ENCODE measurements around the gene PCDHGA4.
"Not testable (repeated sequence)": the region's sequence is repeated elsewhere in the genome, so short reads cannot be mapped to it uniquely, and the experiment has no call there.

PCDHGA4 gene

GRCh38 chr5:141389153-141390042, 34.6 kb downstream of the PCDHGA4 start:
- FAIRE-seq (no peak), DNase-seq (ENCODE audit: insufficient read length) (no peak)
- TF ChIP-seq POLR2AphosphoS5 (IDR thresholded peaks at IDR 0.05; ENCODE audit: low read depth, low read length) (no peak), POLR2A (IDR thresholded peaks at IDR 0.05; ENCODE audit: low read depth, low read length) (no peak), TAF1 (IDR thresholded peaks at IDR 0.05; ENCODE audit: borderline replicate concordance, low read depth, low read length) (no peak)

GRCh38 chr5:141392429-141393198, 37.8 kb downstream of the PCDHGA4 start, which contains the start of gene PCDHGA8:
PCDHGA8 (plus strand) TSS chr5:141392633; CDS start chr5:141392814, 181 bp downstream.
- no peak for DNase-seq (ENCODE audit: insufficient read length)
- TF ChIP-seq POLR2A (IDR thresholded peaks at IDR 0.05; ENCODE audit: low read depth, low read length), result no peak
- no peak for TF ChIP-seq TAF1 (IDR thresholded peaks at IDR 0.05; ENCODE audit: borderline replicate concordance, low read depth, low read length)
- TF ChIP-seq POLR2AphosphoS5 (IDR thresholded peaks at IDR 0.05; ENCODE audit: low read depth, low read length), result no peak
- FAIRE-seq, result no peak

- no peak for FAIRE-seq
Observed at GRCh38 chr5:141393267-141393666, 38.4 kb downstream of the PCDHGA4 start.

GRCh38 chr5:141394401-141395187, 39.8 kb downstream of the PCDHGA4 start:
- not testable (repeated sequence) for FAIRE-seq; DNase-seq (ENCODE audit: insufficient read length)

More at GRCh38 chr5:141393267-141393666, 38.4 kb downstream of the PCDHGA4 start:
- no peak for TF ChIP-seq POLR2AphosphoS5 (IDR thresholded peaks at IDR 0.05; ENCODE audit: low read depth, low read length)
- no peak for TF ChIP-seq TAF1 (IDR thresholded peaks at IDR 0.05; ENCODE audit: borderline replicate concordance, low read depth, low read length)
- no peak for TF ChIP-seq POLR2A (IDR thresholded peaks at IDR 0.05; ENCODE audit: low read depth, low read length)
- DNase-seq (ENCODE audit: insufficient read length), result no peak

- peak; percentile 35 for DNase-seq (ENCODE audit: insufficient read length)
- peak; percentile 96 for FAIRE-seq
Observed at GRCh38 chr5:141397756-141398551, 43.1 kb downstream of the PCDHGA4 start, which contains the start of gene PCDHGB5. PCDHGB5 (plus strand) TSS chr5:141397947; CDS start chr5:141398128, 181 bp downstream.

GRCh38 chr5:141398608-141399007, 43.8 kb downstream of the PCDHGA4 start:
- DNase-seq (ENCODE audit: insufficient read length) (no peak), FAIRE-seq (no peak)
- TF ChIP-seq POLR2AphosphoS5 (IDR thresholded peaks at IDR 0.05; ENCODE audit: low read depth, low read length), result no peak
- TF ChIP-seq TAF1 (IDR thresholded peaks at IDR 0.05; ENCODE audit: borderline replicate concordance, low read depth, low read length), result no peak
- no peak for TF ChIP-seq POLR2A (IDR thresholded peaks at IDR 0.05; ENCODE audit: low read depth, low read length)

GRCh38 chr5:141399555-141400258, 44.9 kb downstream of the PCDHGA4 start:
- FAIRE-seq (no peak), DNase-seq (ENCODE audit: insufficient read length) (no peak)
- no peak for TF ChIP-seq POLR2AphosphoS5 (IDR thresholded peaks at IDR 0.05; ENCODE audit: low read depth, low read length)
- no peak for TF ChIP-seq POLR2A (IDR thresholded peaks at IDR 0.05; ENCODE audit: low read depth, low read length)
- TF ChIP-seq TAF1 (IDR thresholded peaks at IDR 0.05; ENCODE audit: borderline replicate concordance, low read depth, low read length), result no peak

GRCh38 chr5:141402553-141403243, 47.9 kb downstream of the PCDHGA4 start, which contains the start of gene PCDHGA9:
PCDHGA9 (plus strand) TSS chr5:141402778; CDS start chr5:141402953, 175 bp downstream.
- DNase-seq (ENCODE audit: insufficient read length) (no peak), FAIRE-seq (no peak)
- TF ChIP-seq POLR2AphosphoS5 (IDR thresholded peaks at IDR 0.05; ENCODE audit: low read depth, low read length), result no peak
- no peak for TF ChIP-seq POLR2A (IDR thresholded peaks at IDR 0.05; ENCODE audit: low read depth, low read length)
- TF ChIP-seq TAF1 (IDR thresholded peaks at IDR 0.05; ENCODE audit: borderline replicate concordance, low read depth, low read length), result no peak

GRCh38 chr5:141403387-141403786, 48.6 kb downstream of the PCDHGA4 start:
- no peak for FAIRE-seq
- TF ChIP-seq POLR2AphosphoS5 (IDR thresholded peaks at IDR 0.05; ENCODE audit: low read depth, low read length), result no peak
- no peak for TF ChIP-seq POLR2A (IDR thresholded peaks at IDR 0.05; ENCODE audit: low read depth, low read length)
- no peak for TF ChIP-seq TAF1 (IDR thresholded peaks at IDR 0.05; ENCODE audit: borderline replicate concordance, low read depth, low read length)
- no peak for DNase-seq (ENCODE audit: insufficient read length)

Data from GM12892 (cell line).